Activated T-cell treated with anti-CD3 and anti-CD28 coated beads for 24 hours (primary cell): Measurements from ENCODE around the gene FKBP10.
"Not testable (repeated sequence)": the region's sequence is repeated elsewhere in the genome, so short reads cannot be mapped to it uniquely, and the experiment has no call there.

ENCODE experiments used
- DNase-seq: peaks from one replicate; pipeline ENCODE4 v3.0.0-alpha.2; 2020; ENCODE audit warnings: low read depth

Gene FKBP10

DNA sequence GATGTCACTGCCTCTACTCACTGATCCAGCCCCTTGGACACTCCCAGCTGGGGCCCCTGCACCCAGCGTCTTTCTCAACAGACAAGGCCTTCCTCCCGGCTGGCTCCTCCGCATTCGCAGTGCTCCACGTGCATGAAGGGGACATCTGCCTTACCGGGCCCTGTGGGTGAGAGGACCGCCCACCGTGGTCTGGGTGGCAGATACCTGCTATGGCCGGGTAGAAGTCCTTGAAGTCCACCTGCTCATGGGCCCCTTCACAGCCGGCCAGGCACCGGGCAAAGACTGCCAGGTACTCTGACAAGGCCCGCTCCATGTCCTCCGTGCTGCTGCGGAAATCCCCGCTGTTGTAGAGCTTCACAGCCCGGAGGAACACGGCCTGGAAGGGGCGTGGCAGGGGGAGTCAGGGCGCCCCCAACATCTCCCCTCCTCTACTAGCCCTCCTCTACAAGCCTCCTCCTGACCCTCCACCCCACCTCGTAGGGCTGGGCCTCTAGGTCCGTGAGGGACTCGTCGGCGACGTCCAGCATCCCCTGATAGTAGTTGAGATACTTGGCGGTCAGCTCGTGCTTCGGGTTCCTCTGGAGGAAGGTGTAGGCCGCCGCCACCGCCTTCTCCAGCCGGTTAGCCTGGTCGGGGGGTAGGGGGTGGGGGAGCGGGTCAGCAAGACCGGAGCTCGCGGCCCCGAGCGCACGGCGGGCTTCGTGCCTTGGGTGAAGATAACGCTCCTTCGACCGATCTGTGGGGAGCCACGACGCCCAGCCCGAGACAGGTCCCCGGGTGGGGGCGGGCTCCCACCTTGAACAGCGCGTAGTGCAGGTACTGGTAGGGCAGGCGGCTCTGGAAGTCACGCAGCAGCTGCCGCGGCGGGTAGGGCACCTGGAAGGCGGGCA lies 1.9 kb upstream of the FKBP10 start:
- no peak for DNase-seq

DNA sequence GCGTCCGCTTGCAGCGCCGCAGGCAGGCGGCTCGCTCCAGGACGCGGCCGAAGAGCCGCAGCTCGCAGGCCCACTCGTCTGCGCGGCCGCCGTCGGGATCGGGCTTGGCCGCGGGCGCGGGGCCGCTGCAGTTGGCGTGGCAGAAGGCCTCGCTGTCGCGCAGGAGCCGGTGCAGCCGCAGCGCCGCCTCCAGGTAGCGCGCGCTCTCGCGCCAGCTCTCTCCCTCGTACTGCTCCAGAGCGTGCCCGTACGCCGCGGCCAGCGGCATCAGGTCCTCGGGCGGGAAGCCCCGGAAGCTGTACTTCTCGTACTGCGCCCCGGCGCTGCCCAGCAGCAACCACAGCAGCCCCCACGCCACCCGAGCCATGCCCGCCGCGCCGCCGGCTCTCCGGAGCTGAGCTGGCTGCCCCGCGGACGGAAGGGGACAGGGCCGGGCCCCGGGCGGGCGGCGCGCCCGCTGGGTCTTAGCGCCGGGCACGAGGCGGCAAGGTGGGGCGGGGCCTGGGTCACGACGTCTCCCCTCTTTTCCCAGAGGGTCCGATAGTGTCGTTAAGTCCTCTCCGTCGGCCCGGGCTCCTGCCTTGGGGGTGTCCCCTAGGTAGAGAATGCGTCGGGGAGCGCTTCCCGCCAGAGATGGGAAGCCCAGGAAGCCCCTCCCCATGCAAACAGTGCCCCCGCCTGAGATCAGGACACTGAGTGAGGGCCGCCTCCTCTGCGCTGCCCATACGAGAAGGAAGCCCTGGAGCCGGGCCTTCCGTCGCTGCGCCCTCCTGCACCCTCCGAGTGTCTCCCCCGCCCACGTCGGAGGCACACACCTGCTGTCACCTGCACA lies 1.0 kb upstream of the FKBP10 start, which contains the start of gene P3H4:
Gene P3H4, minus strand, starts transcription at position 401 of the 832 bp plus-strand sequence. Its CDS starts 34 bp downstream, at position 367.
- DNase-seq, result peak; percentile 54

DNA sequence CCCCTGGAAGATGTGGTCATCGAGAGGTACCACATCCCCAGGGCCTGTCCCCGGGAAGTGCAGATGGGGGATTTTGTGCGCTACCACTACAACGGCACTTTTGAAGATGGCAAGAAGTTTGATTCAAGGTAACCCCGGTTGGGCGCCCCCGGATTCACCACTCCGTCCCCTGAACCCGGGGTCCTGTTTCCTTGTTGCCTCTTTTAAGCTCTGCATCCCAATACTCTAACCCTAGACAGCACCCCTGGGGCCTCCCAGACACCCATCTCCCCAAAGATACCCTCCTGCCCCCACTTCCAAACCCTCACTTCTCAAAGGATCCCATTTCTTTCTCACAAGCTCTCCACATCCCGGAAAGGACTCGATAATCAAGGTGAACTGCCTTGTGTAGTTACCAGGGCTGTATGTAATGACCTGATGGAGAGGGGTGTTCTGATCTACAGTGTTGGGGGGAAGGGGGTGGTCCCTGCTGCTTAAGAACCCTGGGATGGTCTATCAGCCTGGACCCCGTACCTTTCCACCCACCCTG lies 412 bp downstream of the FKBP10 start:
- DNase-seq, result no peak

DNA sequence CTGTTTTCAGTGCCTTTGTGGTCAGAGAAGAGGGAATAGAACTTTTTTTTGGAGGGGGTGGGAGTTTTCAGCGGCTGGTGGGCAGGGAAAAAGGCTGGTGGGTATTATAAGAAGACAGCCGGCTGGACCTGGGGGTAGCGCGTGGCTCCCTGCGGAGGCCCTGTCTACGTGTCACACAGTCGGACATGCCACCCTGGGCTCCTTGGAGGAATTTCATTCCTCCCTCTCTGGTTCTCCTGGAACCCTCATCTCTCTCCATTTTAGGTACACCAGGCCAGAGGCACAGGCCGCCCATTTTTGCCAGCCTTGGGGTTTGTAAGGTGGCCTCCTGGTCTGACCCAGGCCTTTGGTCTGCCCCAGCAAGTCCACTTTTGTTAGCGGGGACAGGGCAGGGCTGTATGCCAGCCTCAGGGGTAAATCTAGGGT lies 908 bp downstream of the FKBP10 start:
- no peak for DNase-seq

DNA sequence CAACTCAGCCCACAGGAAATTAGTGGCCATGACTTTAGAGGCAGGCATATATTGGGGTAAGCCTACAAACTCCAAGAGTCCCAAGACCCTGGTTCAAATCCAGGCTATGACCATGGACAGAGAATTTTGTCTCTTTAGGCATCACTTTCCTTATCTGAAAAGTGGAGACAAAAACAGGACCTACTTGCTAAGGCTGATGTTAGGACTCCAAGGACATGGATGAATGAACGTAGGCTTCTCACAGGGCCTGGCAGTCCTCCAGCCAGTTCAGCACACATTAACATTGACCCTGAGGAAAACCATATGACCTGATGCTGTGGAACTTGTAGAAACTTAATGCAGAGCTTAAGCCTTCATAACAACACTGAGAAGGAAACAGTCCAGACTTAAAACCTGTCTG lies 1.4 kb downstream of the FKBP10 start:
- no peak for DNase-seq

DNA sequence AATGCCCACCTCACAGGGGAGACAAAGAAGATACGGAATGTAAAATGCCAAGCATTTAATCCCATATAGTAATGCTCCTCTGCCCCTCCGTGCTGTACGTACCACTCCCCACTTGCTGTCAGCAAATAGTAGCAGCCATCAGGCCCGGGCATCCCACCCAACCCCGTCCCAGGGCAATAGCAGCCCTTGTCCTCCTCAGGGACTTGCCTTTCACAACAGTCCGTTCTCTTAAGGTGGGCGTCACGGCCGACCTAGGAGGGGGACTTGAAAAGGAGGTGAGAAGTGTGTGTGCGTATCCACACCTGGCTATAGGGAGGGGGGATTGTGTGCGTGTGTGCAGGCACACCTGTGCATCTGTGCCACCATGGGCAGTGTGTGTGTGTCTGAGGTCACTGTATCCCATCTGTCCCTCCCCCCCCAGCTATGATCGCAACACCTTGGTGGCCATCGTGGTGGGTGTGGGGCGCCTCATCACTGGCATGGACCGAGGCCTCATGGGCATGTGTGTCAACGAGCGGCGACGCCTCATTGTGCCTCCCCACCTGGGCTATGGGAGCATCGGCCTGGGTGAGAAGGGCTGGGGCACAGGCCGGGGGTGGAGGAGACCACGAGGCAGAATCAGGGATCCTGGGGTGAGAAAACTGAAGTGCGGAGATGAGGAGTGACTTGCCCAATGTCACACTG lies 4.0 kb downstream of the FKBP10 start:
- no peak for DNase-seq

DNA sequence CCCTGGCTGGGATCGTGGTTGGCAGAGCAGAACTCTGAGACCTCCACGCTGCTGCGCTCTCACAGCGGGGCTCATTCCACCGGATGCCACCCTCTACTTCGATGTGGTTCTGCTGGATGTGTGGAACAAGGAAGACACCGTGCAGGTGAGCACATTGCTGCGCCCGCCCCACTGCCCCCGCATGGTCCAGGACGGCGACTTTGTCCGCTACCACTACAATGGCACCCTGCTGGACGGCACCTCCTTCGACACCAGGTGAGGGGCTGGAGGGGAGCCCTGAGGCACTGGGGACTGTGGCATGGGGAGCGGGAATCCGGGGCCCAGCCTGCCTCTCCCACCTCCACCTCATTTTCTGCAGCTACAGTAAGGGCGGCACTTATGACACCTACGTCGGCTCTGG lies 5.2 kb downstream of the FKBP10 start:
- DNase-seq, result no peak

DNA sequence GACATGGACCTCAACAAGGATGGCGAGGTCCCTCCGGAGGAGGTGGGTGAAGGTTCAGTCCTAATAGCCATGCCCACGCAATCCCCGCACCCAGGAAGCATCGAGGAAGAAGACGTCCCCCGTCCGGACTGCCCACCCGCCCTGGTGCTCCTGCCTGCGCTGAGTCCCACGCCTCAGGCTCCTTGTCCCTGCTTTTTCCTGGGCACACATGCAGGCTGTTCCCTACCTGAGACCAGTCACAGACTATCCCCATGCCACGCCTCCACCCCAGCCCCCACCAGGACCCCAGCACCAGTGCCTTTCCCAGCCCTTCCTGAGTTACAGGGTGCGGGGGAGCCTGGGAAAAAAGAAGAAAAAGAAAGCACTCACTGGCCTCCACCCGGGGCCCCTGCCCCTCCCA lies 9.0 kb downstream of the FKBP10 start:
- DNase-seq, result no peak

DNA sequence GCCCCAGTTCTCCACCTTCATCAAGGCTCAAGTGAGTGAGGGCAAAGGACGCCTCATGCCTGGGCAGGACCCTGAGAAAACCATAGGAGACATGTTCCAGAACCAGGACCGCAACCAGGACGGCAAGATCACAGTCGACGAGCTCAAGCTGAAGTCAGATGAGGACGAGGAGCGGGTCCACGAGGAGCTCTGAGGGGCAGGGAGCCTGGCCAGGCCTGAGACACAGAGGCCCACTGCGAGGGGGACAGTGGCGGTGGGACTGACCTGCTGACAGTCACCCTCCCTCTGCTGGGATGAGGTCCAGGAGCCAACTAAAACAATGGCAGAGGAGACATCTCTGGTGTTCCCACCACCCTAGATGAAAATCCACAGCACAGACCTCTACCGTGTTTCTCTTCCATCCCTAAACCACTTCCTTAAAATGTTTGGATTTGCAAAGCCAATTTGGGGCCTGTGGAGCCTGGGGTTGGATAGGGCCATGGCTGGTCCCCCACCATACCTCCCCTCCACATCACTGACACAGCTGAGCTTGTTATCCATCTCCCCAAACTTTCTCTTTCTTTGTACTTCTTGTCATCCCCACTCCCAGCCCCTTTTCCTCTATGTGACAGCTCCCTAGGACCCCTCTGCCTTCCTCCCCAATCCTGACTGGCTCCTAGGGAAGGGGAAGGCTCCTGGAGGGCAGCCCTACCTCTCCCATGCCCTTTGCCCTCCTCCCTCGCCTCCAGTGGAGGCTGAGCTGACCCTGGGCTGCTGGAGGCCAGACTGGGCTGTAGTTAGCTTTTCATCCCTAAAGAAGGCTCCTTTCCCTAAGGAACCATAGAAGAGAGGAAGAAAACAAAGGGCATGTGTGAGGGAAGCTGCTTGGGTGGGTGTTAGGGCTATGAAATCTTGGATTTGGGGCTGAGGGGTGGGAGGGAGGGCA lies 9.7 kb downstream of the FKBP10 start:
- DNase-seq, result no peak

DNA sequence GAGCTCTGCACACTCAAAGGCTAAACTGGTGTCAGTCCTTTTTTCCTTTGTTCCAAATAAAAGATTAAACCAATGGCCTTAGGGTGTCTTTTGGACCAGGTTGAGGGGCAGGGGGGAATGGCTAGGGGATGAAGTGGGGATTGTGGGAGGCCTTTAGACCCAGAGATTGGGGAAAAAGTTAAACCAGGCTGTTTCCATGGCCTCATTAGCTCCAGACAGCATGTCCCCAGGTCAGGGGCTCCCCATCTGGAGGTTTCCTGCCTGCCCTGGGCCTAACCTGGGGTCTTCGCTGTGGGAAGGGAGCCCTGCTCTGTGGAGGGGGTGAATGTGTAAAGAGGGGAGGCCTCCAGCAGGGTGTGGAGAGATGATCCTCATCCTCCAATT lies 10.3 kb downstream of the FKBP10 start:
- no peak for DNase-seq

DNA sequence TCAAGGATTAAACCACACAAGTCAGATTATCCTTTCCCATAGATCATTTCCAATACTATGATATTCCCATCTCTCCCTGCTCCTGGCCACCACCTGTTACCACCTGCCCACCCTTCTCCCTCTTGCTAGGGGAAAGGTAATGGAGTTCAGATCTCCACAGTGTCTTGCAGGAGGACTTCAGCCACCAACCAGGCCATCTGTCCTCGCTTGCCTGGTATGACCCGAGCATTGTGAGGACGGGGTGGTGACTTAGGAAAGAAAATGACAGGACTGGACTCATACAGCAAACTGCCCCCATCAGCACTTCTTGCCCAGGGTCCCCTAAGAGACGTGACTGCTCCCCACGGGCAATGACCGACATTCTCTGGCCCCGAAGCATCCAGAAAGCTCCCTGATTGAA lies 10.8 kb downstream of the FKBP10 start:
- no peak for DNase-seq

DNA sequence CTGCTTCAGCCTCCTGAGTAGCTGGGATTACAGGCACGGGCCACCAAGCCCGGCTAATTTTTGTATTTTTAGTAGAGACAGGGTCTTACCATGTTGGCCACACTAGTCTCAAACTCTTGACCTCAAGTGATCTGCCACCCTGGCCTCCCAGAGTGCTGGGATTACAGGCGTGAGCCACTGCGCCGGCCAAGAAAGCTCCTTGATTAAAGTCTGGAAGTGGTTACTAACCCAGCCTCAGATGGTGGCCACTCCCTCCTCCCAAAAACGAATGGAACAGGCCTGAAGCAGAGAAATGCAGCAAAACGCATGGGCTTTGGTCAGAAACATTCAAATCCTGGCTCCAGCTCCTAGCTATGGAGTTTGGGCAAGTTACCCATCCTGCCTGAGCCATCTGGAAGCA lies 11.3 kb downstream of the FKBP10 start:
- no peak for DNase-seq

DNA sequence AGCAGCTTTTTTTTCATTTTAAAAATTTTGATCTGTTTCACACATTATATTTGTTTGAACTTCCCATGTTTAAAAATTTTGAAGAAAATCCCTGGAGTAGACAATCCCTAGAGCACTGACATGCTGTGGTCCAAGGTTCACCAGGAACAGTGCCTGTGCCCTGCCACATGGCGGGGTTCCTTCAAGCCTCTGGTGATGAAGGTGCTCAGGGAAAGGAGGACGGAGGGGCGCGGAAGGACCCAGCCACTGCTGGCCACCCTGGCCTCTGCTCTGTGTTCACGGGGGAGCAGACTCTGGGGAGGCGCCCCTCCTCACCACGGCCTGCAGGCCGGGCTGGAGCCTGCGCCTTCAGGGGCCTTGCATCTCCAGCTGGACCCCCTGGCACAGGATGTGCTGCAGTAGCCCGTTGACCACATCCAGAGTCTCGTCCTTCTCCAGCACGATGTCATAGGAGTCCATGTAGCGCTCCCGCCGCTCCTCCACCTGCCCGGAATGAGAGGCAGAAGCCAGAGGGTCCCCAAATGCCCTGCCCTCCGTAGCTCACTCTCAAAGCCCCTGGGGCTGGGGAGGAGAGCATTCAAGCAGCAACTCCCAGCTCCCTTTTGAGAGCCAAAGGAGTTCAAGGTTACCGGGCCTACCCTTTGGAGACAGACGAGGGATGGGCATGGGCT lies 12.5 kb downstream of the FKBP10 start:
- no peak for DNase-seq

DNA sequence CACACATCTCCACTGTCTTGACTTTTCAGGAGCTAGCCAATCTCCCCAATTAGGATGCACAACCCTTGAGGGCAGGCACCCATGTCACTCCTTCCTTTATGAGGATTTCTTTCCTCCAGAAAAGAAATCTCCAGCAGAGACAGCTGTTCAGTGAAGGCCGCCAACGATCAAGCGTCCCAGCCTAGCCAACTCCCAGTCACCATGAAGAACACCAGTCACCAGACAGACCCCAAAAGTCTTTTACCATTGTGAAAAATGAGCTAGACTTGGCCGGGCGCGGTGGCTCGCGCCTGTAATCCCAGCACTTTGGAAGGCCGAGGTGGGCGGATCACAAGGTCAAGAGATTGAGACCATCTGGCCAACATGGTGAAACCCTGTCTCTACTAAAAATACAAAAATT lies 17.2 kb downstream of the FKBP10 start:
- DNase-seq, result not testable (repeated sequence)

DNA sequence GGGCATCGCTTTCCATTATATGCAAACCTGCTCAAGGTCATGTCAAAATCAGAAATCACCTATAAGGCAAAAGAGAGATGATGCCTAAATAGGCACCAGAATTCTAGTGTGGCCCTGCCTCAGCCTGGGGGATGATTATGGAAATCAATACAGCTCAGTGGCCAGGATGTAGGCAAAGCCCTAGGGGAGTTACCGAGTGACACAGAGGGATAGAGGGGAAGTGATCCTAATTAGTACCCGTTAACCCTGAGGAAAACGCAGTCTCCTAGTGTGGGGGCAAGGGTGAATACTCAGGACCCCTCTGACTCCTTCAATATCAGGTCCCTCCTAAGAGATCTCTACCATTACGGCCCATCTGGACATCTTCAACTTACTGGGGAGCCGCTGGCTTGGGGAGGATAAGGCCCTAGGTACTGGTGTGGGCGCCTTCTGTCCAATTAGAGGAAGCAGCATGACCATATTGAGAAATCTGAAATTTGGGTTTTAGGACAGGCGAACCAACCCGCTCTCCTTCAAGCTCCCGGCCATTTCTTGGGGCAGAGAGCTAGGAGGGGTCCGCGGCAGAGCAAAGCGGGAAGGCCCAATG lies 22.5 kb downstream of the FKBP10 start:
- DNase-seq, result no peak

DNA sequence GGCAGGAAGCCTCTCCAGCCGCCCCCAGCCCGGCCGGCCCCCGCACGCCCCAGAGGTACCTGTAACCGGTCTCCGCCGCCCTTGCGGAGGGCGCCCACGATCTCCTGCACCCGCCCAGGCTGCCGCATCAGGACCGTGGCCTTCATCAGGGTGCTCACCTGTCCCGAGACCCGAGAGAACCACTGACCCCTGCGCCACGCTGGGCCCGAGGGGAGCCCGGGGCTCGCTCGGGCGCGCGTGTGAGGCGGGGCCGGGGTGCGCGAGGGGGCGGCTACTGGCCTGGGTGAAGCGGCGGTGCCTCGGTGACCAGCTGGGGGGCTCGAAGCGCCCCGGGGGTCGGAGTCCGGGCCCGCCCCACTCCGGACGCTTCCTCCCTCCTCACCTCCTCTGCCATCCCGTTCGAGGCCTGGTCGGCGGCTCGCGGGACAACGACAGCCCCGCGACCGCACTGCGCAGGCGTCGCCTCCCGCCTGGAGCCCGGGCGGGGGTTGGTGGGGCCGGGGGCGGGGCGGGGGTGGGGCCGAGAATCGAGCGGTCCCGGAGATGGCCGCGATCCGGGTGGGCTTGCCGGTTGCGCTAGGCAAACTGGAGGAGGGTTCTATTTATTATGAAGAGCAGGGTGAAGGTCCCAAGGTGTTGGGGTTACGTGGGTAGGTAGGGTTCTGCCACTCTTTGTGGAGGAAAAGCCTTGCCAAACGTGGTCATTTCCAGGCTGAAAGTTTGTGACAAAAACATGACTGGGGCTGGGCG lies 23.2 kb downstream of the FKBP10 start, which contains the start of gene NT5C3B:
Gene NT5C3B, minus strand, starts transcription at position 433 of the 750 bp plus-strand sequence. Its CDS starts 39 bp downstream, at position 394.
- peak; percentile 44 for DNase-seq

DNA sequence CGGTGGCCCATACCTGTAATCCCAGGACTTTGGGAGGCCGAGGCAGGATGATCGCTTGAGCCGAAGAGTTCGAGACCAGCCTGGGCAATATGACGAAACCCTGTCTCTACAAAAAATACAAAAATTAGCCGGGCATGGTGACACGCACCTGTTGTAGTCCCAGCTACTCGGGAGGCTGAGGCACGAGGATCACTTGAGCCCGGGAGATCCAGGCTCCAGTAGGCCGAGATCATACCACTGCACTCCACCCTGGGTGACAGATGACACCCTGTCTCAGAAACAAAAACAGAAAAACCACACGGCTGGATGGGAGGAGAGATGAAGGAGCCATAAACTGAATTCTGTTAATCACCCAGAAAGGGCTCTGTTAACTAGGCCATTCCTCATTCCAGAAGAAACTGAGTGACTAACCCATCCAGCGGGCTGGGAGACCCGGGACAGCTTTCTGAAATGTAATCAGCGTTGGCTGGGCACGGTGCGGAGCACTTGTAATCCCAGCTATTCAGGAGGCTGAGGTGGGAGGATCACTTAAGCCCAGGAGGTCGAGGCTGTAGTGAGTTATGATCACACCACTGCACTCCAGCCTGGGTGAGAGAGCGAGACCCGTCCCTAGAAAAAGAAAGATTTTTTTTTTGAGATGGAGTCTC lies 23.9 kb downstream of the FKBP10 start:
- no peak for DNase-seq

DNA sequence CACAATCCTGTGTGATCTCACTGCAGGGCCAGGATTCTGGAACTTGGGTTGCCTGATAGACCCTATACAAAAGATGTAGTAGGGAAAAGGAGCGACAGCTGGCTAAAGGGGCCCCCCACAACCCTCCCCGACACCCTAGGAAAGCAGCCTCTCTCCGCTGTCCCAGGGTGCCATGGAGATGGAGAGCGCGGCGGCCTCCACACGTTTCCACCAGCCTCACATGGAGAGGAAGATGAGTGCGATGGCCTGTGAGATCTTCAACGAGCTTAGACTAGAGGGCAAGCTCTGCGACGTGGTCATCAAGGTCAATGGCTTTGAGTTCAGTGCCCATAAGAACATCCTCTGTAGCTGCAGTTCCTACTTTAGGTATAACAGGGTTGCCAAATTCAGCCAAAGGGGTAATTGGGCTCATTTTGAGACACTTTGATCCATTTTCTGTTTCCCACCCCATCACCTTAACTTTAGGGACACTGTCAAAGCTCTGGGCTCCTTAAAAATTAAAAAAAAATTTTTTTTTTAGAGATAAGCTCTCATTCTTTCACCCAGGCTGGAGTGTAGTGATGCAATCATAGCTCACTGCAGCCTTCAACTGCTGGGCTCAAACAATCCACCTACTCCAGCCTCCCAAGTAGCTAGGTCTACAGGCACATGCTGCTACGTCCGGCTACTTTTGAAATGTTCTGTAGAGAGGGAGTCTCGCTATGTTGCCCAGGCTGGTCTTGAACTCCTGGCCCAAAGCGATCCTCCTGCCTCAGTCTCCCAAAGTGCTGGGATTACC lies 25.1 kb downstream of the FKBP10 start, which contains the start of gene KLHL10:
Gene KLHL10, plus strand, starts transcription at position 65 of the 778 bp plus-strand sequence. Its CDS starts 108 bp downstream, at position 173.
- DNase-seq, result no peak
